ENCODE data around the gene CCDC13. TPM values are rescaled to one million over a fixed set of nuclear protein-coding genes. Genes with fewer than 3 reads are reported as not detected.

The CCDC13 gene
- total and polyA plus RNA-seq, 10 of the 15 experiments (the other 5 are each of a cell fraction or from before 2014, with no cell fraction given) = 0.13 to 0.81 (median 0.30) TPM; not detected in 4

GRCh38 chr3:42730706-42731420 is 42.2 kb downstream of the CCDC13 start (continued):
- TF ChIP-seq PKNOX1 (IDR thresholded peaks at IDR 0.05) = no peak

GRCh38 chr3:42730294-42730693 is 42.8 kb downstream of the CCDC13 start:
- Histone ChIP-seq H3K4me2 (ENCODE audit: control insufficient read depth, insufficient read depth) (no peak overlapping the region), H3K27ac (ENCODE audit: control insufficient read depth, insufficient read depth) (no peak overlapping the region), H3K4me3 (no peak overlapping the region), H2AFZ (ENCODE audit: control insufficient read depth, low read depth, low read length) (no peak overlapping the region), H3K9ac (ENCODE audit: control insufficient read depth, insufficient read depth, low read length) (no peak overlapping the region), H3K36me3 (ENCODE audit: control insufficient read depth in 2 of 2, insufficient read depth in 2 of 2, low read length in 1 of 2) (no peaks in the 10 kb centered on the region), H3K4me1 (ENCODE audit: control insufficient read depth, insufficient read depth, low read length) (no peaks in the 10 kb centered on the region), H3K79me2 (ENCODE audit: control insufficient read depth, insufficient read depth, low read length) (no peaks in the 10 kb centered on the region), H4K20me1 (ENCODE audit: control insufficient read depth, insufficient read depth) (no peaks in the 10 kb centered on the region), H3K27me3 (replicated peaks in 1 of 2; ENCODE audit: control insufficient read depth in 2 of 2, insufficient read depth in 2 of 2, low read length in 1 of 2) (no peaks in the 10 kb centered on the region; a peak in 1 of 4 replicates), H3K9me3 (replicated peaks; ENCODE audit: control insufficient read depth, insufficient read depth, low read length) (no peaks in the 10 kb centered on the region)
- in situ Hi-C loops (cut with MboI) (no loop called here), intact Hi-C loops (cut with micrococcal nuclease; ENCODE audit: unreplicated experiment) (no loop called here)
- POLR2A ChIA-PET = no interaction called here
- no peak for ATAC-seq
- no peak for DNase-seq (ENCODE audit: low read depth, low spot score)
- 32% methylated on average over 11 of the region's 11 CpGs for WGBS (ENCODE audit: insufficient coverage, insufficient replicate concordance, low lambda C conversion rate, missing lambda C conversion rate)
- CTCF ChIA-PET = no interaction called here
- SMC1A ChIA-PET (ENCODE audit: uncharacterized antibody, unreplicated experiment) = no interaction called here
- no peak for FAIRE-seq
- RAD21 ChIA-PET (ENCODE audit: unreplicated experiment) = no interaction called here
- BruUV-seq (replicated peaks) = no TSS peak
- TF ChIP-seq EP300 (IDR thresholded peaks at IDR 0.05; ENCODE audit: borderline replicate concordance in 1 of 2, control insufficient read depth in 1 of 2, low read depth in 2 of 2, low read length in 2 of 2) (no peak), MAX (IDR thresholded peaks at IDR 0.05; ENCODE audit: low read depth, low read length) (no peak), EGR1 (IDR thresholded peaks at IDR 0.05; ENCODE audit: borderline replicate concordance in 1 of 2, low read depth in 2 of 2, low read length in 2 of 2) (no peak), TBL1XR1 (IDR thresholded peaks at IDR 0.05; ENCODE audit: low read depth, low read length) (no peak), SUZ12 (IDR thresholded peaks at IDR 0.05; ENCODE audit: unreplicated experiment) (no peak), IKZF1 (conservative IDR thresholded peaks at IDR 0.05) (no peak), KAT2A (conservative IDR thresholded peaks at IDR 0.05; ENCODE audit: control insufficient read depth, low read depth, low read length) (no peak), REST (IDR thresholded peaks at IDR 0.05; ENCODE audit: low read depth, low read length) (no peak), ZNF622 (IDR thresholded peaks at IDR 0.05) (no peak), SIX5 (IDR thresholded peaks at IDR 0.05; ENCODE audit: low read depth, low read length, severe bottlenecking) (no peak), PAX5 (IDR thresholded peaks at IDR 0.05; ENCODE audit: borderline replicate concordance, low read depth, low read length) (no peak), CREM (IDR thresholded peaks at IDR 0.05; ENCODE audit: low read depth) (no peak), CEBPB (IDR thresholded peaks at IDR 0.05; ENCODE audit: borderline replicate concordance in 1 of 2, low read depth in 2 of 2, low read length in 2 of 2) (no peak), RELB (IDR thresholded peaks at IDR 0.05; ENCODE audit: low read depth) (no peak), DPF2 (IDR thresholded peaks at IDR 0.05) (no peak)

Data from GM12878 (cell line).